NCI-H1694 treated with DMSO at 0.1 percent for 48 hours (cell line): Measurements from ENCODE around the gene ZDHHC14.
"Not testable (repeated sequence)": the region's sequence is repeated elsewhere in the genome, so short reads cannot be mapped to it uniquely, and the experiment has no call there.

ENCODE experiments used
- DNase-seq: peaks from one replicate; lab custom pipeline; 2025; lab: John Stamatoyannopoulos, UW

ZDHHC14 gene

DNA sequence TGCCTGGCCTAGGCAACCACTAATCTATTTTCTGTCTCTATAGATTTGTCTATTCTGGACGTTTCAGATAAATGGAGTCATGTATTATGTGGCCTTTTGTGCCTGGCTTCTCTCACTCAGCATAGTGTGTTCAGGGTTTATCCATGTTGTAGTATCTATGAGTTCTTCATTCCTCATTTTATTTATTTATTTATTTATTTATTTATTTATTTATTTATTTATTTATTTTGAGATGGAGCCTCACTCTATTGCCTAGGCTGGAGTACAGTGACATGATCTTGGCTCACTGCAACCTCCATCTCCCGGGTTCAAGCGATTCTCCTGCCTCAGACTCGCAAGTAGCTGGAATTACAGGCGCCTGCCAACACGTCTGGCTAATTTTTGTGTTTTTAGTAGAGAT, 86.3 kb downstream of the ZDHHC14 start:
- not testable (repeated sequence) for DNase-seq

DNA sequence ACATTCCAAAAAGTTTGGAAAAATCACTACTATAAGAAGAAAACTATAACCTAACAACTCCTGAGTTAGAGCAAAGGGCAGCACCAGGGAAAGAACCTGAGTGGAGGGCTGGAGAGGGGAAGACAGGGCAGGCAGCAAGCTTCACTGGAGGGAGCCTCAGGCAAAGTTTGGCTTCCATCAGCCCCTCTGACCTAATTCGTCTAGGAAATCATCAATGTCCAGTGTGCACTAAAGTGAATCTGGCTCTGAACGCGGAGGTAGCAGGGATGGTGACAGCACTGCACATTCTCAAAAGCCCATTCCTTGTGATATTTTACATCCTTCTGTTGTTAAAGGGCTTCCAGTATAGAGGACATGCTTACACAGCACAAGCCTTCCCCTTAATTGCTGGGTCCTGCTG, 87.1 kb downstream of the ZDHHC14 start:
- no peak for DNase-seq

DNA sequence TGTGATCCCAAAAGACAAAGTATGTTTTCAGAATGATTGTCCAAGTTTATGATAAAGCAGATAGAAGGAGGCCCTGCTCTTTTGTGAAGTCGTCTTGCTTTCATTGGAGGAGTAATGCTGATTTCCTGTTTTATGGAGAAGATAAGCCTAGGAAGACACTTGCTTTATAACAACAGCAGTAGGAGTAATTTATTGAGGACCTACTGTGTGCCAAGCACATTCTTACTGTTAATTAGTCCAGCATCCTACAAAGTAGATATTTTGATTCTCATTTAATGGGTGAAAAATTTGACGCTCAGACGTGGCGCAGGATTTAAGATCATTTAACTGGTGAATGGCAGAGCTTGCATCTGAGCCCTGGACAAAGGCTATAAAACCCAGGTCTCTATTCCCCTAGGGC, 87.6 kb downstream of the ZDHHC14 start:
- no peak for DNase-seq

DNA sequence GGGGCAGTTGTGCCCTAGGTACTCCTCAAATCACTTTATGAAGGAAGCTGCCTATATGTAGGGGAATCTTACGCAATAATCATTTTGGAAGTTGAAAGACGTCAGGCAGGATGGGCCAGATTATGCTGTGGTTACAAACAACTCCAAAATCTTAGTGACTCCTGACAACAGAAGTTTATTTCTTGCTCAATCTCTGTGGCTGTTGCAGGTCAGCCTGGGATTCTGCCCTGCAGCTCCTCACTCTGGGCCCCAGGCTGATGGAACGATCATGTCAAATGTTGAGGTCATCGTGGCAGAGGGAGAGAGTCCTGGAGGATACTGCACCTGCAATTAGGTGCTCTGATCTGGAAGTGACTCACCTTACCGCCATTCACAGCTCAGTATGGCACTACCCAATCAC, 88.4 kb downstream of the ZDHHC14 start:
- no peak for DNase-seq

DNA sequence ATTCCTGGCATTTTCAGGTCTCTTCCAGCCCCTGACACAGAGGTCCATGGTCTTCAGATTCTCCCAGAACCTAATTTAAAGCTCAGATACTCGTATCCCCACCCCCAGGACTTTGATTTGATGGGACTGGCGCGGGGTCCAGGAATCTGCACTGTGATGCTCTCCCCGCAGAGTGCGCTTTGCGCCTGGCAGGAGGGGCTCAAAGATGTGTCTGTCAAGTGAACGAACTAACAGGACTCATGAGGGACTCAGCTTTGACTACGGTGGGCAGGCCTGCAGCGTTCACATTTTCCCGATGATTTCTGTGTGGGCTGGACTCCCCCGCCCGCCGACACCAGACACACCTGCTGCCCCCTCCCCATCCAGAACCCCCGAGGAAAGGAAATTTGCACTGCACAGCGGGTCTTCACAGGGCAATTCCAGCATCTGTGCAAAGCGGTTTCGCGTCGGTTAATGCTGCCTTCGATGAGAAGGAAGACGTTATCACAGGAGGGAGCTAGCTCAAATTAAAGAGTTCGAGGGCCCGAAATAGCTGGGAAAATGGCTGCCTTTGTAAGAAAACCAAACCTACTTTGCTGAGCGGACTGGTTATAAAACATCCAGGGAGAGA, 90.2 kb downstream of the ZDHHC14 start:
- no peak for DNase-seq

DNA sequence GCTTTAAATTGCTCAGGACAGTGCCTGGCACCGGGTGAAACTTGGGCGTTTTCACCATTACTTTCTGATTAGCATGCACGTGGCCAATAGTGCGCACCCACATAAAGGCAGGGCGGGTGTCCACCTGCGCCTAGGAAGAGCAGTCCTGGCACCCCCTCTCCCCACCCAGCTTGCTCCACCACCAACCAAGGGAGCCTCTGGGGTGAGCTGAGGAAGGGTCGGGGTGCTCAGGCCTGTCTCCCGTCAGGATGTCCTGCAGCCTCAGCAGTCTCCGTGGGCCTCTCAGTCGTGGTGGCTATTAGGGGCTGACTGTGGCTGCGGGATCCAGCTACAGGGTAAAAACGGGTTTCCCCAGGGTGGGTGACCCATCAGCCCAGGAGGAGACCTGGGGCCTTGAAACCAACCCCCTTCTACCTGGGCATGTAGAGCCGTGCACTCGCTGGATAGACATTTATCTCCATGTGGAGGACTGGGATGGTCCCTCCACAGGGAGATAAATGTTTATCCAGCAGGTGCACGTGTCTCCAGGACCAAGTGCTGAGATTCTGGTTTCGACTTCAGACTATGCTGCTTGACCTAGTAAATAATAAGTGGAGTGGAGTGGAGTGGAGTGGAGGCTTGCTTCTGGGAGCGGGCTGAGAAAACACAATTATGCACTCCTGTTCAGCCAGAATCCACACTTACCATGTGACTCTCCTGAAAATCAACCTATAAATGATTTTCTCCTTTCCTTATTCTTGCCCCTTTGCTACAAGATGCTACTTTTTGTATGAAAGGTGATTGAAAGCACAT, 91.1 kb downstream of the ZDHHC14 start:
- no peak for DNase-seq

DNA sequence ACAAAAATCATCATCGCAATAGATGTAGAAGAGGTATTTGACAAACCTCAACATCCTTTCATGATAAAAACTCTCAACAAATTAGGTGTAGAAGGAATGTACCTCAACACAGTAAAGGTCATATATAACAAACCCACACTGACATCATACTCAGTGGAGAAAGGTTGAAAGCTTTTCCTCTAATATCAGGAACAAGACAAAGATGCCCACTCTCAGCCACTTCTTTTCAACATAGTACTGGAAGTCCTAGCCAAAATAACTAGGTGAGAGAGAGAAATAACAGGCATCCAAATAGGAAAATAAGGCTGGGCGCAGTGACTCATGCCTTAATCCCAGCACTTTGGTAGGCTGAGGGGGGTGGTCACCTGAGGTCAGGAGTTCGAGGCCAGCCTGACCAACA, 95.8 kb downstream of the ZDHHC14 start:
- DNase-seq = no peak

DNA sequence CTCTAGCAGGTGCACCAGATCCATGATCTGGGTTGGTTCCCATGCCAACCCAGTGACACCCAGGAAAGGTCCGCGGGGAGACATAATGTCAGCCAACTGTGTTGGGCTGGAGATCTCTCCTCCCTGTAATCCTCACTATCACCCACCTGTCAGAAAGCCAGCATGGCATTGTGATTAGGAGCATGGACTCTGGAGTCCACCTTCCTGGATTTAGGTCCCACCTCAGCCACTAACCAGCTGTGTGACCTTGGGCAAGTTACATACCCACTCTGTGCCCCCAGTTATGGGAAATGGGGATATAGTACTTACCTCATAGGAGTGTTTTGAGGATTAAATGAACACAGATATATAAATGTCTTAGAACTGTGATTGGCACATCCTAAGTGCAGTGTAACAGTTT, 97.9 kb downstream of the ZDHHC14 start:
- no peak for DNase-seq

DNA sequence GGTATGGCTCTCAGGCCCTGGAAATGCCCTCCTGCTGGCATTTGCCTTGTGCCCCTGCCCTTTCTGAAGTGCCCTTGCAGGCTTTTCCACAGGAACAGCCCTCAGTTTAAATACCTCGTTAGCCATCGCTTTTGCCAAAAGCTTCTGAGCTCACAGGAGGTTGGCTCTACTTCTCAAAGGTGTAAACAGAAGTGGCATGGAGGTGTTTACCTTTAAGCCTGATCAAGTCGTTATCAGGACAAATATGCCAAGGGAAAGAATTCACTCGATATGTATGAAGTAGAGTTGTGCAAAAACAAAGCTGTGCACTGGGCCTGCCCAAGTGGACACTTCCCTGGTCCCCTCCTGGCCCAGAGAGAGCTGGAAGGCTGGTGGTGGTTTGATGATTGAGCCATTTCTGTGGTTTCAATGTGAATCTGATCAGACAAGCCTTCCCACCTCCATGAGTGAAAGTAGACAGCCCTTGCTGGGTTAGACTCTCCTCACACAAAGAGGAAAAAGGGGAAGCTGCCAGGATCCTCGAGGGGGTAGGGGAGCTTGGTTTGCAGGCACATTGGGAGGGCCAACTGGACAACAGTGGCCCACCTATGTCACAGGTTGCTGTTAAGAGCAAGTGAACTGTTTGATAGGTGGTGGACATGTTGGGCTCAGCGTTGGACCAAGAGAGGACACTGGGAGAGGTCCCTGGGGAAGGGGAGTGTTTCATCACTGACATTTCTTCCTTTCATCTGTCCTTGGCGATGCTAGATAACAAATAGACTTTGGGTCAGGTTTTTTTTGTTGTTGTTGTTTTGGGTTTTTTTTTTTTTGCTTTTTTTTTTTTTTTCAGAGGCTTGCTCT, 98.7 kb downstream of the ZDHHC14 start:
- DNase-seq = no peak

DNA sequence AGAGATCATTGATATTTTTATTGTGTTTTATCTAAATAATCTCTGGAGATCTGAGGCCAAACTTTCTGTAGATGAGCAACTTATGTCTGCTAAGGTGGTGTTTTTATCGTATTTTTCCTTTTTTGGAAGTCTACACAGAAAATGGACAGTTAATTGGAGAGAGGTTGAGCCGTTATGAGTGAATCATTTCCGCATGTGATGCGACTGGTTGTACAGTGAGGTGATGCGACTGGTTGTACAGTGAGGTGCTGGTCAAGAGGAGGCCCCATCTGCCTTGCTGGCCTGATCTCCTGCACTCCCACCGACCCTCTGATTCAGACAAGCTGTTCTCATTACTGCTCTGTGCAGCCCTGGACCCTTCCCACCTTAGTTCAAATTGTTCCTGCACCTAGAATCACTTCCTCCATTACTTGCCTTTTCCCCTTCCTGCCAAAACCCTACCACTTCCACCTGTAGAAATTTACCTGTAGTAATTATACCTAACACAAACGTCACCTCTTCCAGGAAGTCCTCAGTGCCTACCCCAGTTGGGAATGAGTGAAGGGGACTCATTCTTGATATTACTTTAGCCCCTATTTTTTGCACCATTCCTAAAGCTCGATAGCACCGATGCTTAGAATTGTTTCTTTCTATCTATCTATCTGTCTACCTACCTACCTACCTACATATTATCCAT, 100.3 kb downstream of the ZDHHC14 start:
- no peak for DNase-seq

DNA sequence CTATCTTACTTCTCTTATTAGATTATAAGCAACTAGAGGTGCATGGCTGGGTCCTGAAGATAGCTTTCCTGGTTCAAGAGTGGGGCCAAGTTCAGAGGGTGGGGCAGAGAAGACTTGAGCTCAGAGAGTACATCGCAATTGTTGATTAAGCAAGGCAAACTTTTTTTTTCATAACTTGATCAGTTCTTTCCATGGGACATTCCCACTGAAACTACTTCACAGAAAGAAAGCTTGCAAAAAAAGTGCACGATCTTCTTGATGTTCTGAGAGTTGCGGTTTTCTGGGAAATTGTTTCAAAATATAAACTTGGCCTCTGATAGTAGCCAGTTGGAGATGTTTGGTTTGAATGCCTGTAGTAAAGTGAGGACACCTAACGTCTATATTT, 100.9 kb downstream of the ZDHHC14 start:
- no peak for DNase-seq

DNA sequence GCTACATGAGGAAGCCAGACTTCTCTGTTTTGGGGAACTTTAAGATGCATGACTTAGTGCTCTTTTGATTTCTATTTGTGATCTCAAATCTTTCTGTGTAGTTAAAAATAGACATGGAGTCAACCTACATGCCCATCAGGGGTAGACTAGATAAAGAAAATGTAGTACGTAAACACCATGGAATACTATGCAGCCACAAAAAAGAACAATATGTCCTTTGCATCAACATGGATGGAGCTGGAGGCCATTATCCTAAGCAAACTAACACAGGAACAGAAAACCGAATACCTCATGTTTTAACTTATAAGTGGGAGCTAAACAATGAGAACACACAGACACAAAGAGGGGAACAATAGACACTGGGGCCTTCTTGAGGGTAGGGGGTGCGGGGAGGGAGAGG, 102.8 kb downstream of the ZDHHC14 start:
- no peak for DNase-seq

DNA sequence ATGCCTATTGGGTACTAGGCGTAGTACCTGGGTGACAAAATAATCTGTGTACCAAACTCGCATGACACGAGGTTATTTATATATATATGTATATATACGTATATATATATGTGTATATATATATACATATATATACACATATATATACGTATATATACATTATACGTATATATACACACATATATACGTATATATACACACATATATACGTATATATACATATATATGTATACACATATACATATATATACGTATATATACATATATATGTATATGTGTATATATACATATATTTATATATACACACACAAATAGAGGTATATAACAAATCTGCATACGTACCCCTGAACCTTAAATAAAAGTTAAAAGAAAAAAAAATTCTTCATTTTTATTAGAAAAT, 103.2 kb downstream of the ZDHHC14 start:
- no peak for DNase-seq

DNA sequence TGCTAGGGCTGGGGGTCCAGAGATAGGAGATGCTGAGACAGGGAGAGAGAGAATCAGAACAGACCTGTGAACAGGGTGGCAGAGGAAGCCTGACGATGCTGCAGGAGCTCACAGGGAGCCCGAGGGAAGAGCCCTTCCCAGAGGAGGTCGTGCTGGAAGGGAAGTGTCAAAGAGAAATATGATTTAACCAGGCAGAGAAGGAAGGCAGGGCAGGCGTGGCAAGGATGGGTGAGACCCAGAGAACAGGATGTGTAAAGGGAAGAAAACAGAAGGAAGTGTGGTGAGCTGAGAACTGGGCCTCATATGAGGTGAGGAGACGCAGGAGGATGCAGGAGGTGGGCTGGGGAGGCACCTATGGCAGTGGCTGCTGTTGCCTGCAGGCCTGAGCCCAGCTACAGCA, 105.6 kb downstream of the ZDHHC14 start:
- DNase-seq = no peak

DNA sequence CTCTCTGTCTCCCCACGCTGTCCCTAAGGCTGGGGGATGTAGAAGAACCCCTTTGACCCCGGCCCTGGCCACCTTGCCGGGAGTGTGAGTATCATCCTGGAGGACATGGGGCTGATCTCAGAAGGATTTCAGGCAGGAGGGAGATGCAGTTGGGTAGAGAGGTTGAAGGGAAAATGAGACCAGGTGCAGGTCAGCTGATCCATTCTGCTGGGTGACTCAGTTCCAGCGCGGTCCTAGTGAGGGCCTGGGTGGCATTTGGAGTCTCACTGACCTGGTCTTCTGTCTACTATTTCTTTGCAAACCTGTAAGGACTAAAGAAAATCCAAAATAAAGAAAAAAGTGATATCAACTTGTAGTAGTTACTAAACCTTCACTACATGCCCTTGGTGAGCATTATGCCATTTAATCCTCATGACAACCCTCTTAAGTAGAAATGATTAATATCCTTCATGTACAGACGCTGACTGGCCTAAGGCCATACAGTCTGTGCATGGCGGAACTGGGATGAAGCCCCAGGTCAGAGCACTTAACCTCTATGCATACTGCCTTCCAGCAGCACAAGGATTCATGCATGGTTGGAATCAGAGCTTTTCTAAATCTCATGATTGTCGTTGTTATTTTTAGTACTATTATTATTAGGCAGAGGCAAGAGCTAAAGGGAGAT, 106.3 kb downstream of the ZDHHC14 start:
- DNase-seq = no peak

DNA sequence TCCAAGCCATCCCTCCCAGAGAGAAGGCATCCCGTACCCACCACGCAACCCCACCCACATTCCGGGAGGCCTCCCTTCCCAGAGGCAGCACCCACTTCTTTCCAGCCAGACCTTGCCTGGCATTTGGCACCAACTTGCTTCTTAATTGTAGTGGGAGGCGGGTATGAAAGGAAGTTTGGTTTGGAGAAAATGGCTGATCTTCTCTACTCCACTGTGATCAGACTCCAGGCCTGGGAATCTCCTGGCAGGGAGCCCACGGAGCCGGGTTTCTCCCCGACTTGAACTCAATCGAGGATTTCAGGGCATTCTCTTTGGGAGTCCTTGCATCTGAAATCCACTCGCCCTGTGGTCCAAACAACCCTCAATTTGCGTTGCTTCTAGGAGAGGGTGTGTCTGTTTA, 107.1 kb downstream of the ZDHHC14 start:
- DNase-seq = no peak

DNA sequence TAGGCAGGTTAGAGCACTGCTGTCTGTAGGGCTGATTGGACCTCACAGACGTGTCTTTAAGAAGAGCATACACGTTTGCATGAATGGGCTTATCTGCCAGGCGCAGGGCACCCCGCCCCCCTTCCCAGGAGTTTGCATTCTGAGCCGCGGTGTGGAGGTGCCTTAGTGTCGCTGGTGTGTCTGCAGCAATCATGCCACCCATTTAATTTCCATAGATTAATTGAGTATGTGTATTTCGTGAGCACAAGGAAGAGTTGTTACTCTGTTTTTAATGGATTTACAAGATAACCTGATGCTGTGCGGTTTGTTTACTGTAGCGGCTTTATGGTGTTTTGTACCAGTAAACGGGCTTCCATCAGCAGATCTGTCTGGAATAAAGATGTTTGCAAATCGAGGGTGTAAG, 107.7 kb downstream of the ZDHHC14 start:
- DNase-seq = no peak

DNA sequence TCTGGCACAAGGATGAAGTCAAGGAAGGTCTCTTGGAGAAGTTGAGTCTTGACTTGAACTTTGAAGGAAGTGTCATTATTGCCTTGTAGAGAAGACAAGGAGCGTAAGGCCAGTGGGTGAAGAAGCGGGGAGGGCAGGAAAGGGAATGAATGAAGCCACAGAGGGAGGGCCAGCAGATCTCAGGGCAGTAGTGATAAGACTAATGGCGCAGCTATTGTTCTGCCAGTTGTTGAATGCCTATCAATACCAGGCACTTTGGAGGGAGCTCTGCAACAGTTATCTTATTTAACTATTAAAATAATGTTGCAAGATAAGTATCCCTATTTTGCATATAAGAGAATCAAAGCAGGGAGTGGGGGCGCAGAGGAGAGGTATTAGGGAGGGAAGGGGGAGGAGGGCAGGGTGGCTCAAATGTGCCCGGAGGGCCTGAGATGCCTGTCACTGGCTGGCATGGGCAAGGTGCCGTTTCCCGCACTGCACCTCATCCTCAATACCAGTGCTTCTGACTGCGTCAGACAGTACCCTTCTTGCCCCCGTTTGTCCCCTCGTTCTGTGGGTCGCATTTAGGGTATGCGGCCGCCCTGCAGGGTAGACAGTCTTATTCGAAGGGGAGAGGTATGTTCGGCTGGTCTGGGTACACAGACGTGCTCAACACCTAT, 109.8 kb downstream of the ZDHHC14 start:
- DNase-seq = no peak

DNA sequence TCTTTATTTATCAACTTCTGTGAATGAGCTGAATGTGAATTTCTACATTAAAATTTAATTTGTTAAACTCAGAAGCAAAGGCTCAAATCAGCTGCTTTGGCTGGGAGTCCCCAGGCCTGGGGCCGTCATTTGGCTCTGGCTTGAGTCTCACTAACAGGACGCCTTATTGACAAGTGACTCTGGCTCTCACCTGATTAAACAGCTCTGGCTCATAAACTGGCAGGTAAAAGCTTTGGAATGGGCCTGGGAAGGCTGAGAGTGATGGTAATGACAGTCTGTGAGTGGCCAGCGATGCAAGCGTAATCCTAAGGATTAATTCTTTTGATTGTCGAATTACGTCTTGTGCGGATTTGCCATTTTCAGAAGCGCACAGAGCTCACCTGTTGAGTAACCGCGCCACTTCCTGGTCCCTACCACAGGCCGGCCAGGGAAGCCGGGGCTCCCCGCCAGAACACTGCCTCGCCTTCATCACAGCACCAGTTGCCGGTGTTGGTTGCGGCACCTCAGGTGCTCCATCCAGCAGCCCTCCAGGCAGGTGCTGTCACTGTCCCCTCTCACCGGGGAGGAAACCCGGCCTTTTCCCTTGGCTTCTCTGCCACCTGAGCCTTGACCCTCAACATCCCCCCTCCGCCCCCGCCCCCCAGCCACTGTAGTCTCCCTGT, 110.7 kb downstream of the ZDHHC14 start:
- no peak for DNase-seq

DNA sequence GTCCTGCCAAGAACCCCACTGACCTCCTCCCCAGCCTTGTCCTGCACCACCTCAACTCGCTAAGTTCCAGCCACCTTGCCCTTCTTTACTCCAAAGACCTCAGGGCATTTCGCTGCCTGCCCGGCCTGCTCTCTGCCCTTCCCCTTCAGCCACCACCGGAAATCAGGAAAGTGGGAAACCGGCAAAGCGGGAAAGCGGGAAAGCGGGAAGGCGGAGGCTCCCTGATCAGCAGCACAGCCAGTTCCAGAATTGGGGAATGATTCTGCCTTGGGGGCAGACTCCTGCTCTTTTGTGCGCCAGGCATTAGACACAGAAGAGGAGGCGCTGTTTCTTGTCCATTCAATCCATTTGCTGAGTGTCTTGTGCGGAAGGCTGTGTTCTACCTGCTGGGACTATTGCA, 111.3 kb downstream of the ZDHHC14 start:
- no peak for DNase-seq

DNA sequence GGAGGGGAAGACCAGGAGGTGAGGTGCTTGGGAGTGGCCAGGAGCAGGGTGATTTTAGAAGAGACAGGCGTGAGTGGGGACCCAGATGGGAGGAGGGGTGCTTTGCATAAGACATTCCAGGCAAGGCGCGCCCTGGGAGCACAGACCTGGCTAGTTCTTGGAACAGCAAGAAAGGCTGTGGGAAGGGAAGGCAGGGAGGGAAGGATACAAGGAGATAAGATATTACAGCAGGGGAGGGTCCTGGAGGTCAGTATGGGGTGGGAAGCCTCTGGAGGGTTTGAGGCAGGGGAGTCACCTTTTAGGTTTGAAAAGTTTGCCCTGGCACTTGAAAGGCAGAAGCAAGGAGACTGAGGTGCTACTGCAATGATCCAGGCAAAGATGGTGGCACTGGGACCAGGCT, 111.8 kb downstream of the ZDHHC14 start:
- no peak for DNase-seq
